BE2C (cell line): Measurements from ENCODE around the gene CDH4.

Experiments used
- DNase-seq: peaks from one replicate; pipeline ENCODE4 v3.0.0-alpha.2; 2020
- H3K27me3 ChIP-seq: fragments of 250-450 bp; sonication (Bioruptor Pico); 2 replicates; pipeline ENCODE4 v1.5.1; 2020; ENCODE audit warnings: mild to moderate bottlenecking
- H3K36me3 ChIP-seq: fragments of 250-450 bp; sonication (Bioruptor Pico); 2 replicates; pipeline ENCODE4 v1.5.1; 2020; ENCODE audit warnings: mild to moderate bottlenecking
- H3K4me1 ChIP-seq: fragments of 250-450 bp; sonication (Bioruptor Pico); 2 replicates; pipeline ENCODE4 v1.5.1; 2020
- H3K4me3 ChIP-seq: 2 replicates; pipeline ENCODE4 v1.5.1; 2011; ENCODE audit warnings: low read depth, low read length
- H3K9me3 ChIP-seq: fragments of 250-450 bp; sonication (Bioruptor Pico); 2 replicates; pipeline ENCODE4 v1.5.1; 2020
- TF ChIP-seq, protein P1 (sequence below): IDR thresholded peaks from 2 replicates; pipeline ENCODE4 v1.5.1; 2012; ENCODE audit warnings: mild to moderate bottlenecking, low read depth, low read length

Gene CDH4

DNA sequence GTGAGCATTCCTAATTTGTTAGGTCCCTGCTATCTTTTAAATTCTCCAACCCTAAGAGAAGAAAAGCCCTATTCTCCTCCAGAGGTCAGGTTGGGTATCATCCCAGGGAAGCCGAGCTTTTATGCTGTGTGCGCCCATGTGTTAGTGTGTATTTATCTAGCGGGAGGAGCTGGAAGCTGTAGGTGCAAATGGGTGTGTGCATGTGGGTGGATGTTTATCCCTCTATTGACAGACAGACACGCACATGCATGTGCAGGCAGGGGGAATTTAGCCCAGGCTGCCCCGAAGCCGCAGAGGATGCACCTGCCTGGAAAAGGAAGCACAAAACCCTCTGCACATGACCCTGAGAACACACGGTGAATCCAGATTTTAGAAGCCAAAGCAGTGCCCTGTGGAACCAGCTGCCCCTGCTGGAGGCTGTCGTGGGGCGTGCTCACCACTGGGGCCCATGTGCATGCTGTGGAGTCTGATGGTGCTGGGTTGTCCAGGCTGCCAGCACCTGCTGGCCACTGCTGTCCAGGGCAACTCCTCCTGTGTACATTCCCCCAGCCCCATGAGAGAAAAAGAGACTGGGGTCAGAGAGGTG lies 416.1 kb downstream of the CDH4 start:
- DNase-seq, result no peak
- Histone ChIP-seq H3K27me3 (no peaks in the 10 kb centered on the region; the same call in 1 of the 2 replicates), H3K4me3 (no peak overlapping the region), H3K9me3 (no peaks in the 10 kb centered on the region; the same call in 1 of the 2 replicates), H3K4me1 (no peaks in the 10 kb centered on the region), H3K36me3 (no peaks in the 10 kb centered on the region)
- TF ChIP-seq, protein P1, sequence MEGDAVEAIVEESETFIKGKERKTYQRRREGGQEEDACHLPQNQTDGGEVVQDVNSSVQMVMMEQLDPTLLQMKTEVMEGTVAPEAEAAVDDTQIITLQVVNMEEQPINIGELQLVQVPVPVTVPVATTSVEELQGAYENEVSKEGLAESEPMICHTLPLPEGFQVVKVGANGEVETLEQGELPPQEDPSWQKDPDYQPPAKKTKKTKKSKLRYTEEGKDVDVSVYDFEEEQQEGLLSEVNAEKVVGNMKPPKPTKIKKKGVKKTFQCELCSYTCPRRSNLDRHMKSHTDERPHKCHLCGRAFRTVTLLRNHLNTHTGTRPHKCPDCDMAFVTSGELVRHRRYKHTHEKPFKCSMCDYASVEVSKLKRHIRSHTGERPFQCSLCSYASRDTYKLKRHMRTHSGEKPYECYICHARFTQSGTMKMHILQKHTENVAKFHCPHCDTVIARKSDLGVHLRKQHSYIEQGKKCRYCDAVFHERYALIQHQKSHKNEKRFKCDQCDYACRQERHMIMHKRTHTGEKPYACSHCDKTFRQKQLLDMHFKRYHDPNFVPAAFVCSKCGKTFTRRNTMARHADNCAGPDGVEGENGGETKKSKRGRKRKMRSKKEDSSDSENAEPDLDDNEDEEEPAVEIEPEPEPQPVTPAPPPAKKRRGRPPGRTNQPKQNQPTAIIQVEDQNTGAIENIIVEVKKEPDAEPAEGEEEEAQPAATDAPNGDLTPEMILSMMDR, result no peak

DNA sequence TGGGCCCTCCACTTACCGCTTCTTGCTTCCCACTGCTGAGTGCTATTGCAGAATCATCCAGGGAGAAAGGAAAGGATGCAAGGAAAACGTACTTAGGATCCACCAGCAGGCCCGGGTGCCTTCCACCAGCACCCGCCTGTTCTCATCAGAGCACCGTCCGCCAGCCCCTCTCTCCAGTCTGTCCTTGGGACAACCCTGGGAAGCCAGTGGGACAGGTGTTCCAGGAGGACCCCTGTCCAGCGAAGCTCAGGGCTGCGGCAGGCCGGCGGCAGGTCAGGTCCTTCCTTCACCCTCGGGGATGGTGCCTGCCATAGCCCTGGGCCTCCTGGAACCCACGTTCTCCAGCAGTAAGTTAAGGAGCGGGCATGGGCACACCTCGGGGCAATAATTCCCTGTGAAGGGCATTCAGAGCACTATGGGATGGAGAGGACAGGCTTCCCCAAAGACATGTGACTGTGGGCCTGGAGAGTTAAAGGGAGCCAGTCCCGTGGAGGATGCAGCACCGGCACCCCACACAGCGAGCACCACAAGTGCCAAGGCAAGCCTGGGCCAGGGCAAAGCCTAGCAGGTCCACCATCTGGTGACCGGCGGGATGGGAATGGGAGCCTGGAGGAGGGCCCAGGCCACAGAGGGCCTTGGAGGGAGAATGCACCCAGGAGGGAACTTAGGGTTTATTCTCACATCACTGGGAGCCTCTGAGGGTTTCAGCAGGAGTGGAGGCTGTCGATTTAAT lies 416.9 kb downstream of the CDH4 start:
- DNase-seq, result no peak
- TF ChIP-seq, protein P1, result no peak
- no peaks in the 10 kb centered on the region for H3K36me3 ChIP-seq
- no peak overlapping the region for H3K4me3 ChIP-seq
- H3K9me3 ChIP-seq, result no peaks in the 10 kb centered on the region; the same call in 1 of the 2 replicates
- no peaks in the 10 kb centered on the region for H3K4me1 ChIP-seq
- H3K27me3 ChIP-seq, result no peaks in the 10 kb centered on the region; the same call in 1 of the 2 replicates

DNA sequence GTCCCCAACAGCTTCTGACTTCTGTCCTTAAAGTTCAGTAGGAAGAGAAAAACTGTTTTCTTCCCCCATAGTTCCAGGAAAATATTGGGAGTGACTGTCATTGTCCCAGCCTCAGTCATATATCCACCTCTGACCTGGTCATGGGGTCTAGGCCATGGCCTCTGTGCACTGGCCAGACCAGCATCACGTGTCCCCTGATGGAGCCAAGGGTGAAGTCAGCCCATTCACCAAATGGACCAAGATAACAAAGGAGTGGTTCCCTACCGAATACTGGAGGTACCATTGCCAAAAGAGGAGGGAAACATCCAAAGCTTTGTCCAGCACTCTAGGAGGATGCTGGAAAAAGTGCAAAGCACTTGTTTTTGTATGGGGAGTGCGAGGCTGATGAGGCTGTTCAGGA lies 418.2 kb downstream of the CDH4 start:
- Histone ChIP-seq H3K9me3 (no peaks in the 10 kb centered on the region; the same call in 1 of the 2 replicates), H3K4me1 (no peaks in the 10 kb centered on the region), H3K27me3 (no peaks in the 10 kb centered on the region), H3K4me3 (no peak overlapping the region), H3K36me3 (no peaks in the 10 kb centered on the region)
- TF ChIP-seq, protein P1, result no peak
- no peak for DNase-seq

DNA sequence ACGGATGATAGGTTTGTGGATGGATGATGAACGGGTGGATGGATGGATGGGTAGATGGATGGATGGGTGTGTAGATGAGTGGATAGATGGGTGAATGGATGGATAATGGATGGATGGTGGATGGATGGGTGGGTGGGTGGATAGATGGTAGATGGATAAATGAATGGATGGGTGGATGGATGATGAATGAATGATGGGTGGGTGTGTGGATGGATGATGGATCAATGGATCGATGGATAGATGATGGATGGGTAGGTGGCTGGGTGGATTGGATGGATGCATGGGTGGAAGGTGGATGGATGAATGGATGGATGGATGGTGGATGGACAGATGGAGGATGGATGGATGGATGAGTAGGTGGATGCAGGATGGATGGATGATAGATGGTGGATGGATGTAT lies 419.5 kb downstream of the CDH4 start:
- H3K27me3 ChIP-seq, result no peaks in the 10 kb centered on the region

DNA sequence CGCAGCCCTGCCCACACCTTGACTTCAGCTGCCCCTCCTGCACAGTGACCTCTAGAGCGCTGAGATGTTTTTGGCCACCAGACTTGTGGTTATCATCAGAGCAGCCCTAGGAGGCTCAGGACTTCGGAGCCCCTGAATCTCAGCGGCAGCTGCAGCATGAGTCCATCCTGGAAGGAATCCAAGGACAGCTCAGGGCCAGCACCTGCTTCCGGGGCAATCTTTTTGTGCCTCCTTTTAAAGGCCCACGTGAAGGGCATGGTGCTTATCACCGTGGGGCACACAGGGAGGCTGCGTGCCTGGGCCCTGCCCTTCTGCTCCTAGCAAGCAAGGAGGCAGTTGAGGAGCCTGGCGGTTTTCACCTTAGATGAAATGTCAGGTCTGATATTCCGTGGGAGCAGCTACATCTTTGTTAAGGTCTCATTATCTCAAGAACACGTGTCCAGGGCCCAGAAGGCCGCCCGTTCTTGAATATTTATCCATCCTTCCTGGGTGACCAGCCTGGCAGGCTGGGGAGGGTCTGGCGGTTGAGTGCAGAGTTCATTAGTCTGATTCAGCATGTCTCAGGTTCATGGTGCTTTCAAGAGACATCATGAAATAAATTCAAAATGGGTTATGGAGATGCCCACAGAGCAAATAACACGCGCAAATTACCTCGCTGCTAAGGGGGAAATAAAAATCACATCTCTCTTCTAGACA lies 421.2 kb downstream of the CDH4 start:
- no peak overlapping the region for H3K4me3 ChIP-seq
- TF ChIP-seq, protein P1, result no peak
- H3K27me3 ChIP-seq, result no peaks in the 10 kb centered on the region

More for the DNA sequence above, 419.5 kb downstream of the CDH4 start:
- TF ChIP-seq, protein P1, result no peak
- Histone ChIP-seq H3K4me3 (no peak overlapping the region), H3K36me3 (no peaks in the 10 kb centered on the region), H3K4me1 (no peaks in the 10 kb centered on the region), H3K9me3 (no peaks in the 10 kb centered on the region; the same call in 1 of the 2 replicates)
- no peak for DNase-seq

More for the DNA sequence above, 421.2 kb downstream of the CDH4 start:
- no peaks in the 10 kb centered on the region for H3K4me1 ChIP-seq
- no peaks in the 10 kb centered on the region; the same call in 1 of the 2 replicates for H3K9me3 ChIP-seq
- no peaks in the 10 kb centered on the region for H3K36me3 ChIP-seq
- no peak for DNase-seq
